Stomach smooth muscle (tissue), 2 donors: ENCODE data around the gene RHOC.
A peak's percentile ranks its signal among the peaks of the same experiment; 100 is the strongest.

ENCODE experiments used
- H3K27ac ChIP-seq: one replicate; pipeline ENCODE4 v1.7.0; 2013; ENCODE audit warnings: mild to moderate bottlenecking, low read length, inconsistent platforms
- H3K27me3 ChIP-seq, 2 donors: one replicate each; pipeline ENCODE4 v1.7.0; 2013; ENCODE audit warnings: low read length in 2 of 2; ENCODE audit not compliant: insufficient read depth in 2 of 2, control insufficient read depth in 1 of 2
- H3K36me3 ChIP-seq, 2 donors: one replicate each; pipeline ENCODE4 v1.7.0; 2013; ENCODE audit warnings: low read length in 2 of 2; ENCODE audit not compliant: control insufficient read depth in 2 of 2, insufficient read depth in 2 of 2
- H3K4me1 ChIP-seq: one replicate; pipeline ENCODE4 v1.7.0; 2013; ENCODE audit warnings: low read length; ENCODE audit not compliant: control insufficient read depth, insufficient read depth
- H3K4me3 ChIP-seq, 2 donors: one replicate each; pipeline ENCODE4 v1.7.0; 2013; ENCODE audit warnings: low read length in 2 of 2
- H3K9ac ChIP-seq, 2 donors: one replicate each; pipeline ENCODE4 v1.7.0; 2013; ENCODE audit warnings: low read length in 2 of 2, mild to moderate bottlenecking in 1 of 2
- H3K9me3 ChIP-seq, 2 donors: one replicate each; pipeline ENCODE4 v1.7.0; 2013; ENCODE audit warnings: low read length in 2 of 2; ENCODE audit not compliant: control insufficient read depth in 2 of 2
- donor health status: healthy.
- donor health status: Pancreatic carcinoma.

The RHOC gene

GRCh38 chr1:112710586-112710985 lies 3.7 kb upstream of the RHOC start:
- Histone ChIP-seq H3K4me1 (peaks cover 27% of the 10 kb centered on the region), H3K27ac (no peak overlapping the region), H3K36me3 (no peaks in the 10 kb centered on the region), H3K9me3 (no peaks in the 10 kb centered on the region), H3K27me3 (no peaks in the 10 kb centered on the region), H3K9ac (no peak overlapping the region), H3K4me3 (no peak overlapping the region)

DNA sequence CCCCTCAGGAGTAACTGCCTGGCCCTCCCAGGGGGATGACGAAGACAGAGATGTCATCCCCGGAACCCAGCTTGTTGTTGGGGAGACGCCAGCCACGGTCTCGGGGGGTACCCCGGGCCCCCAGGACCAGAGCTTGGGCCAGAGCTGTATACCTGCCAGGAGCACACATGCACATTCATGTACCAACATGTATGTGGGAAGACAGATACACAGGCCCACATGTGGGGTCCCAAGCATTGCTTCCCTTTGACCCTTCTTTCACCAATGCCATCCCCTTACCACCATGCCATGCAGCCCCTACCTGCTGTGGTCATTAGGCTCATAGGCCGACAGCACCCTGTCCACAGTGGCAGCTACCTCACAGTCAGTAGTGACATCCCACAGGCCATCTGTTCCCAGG lies 3.2 kb upstream of the RHOC start:
- no peak overlapping the region for H3K4me3 ChIP-seq
- H3K27ac ChIP-seq: no peak overlapping the region

GRCh38 chr1:112708489-112708888 lies 1.6 kb upstream of the RHOC start:
- Histone ChIP-seq H3K9me3 (no peaks in the 10 kb centered on the region), H3K27ac (no peak overlapping the region), H3K4me1 (peaks cover 33% of the 10 kb centered on the region)

More for the DNA sequence above, 3.2 kb upstream of the RHOC start:
- Histone ChIP-seq H3K9me3 (no peaks in the 10 kb centered on the region), H3K27me3 (no peaks in the 10 kb centered on the region), H3K9ac (no peak overlapping the region), H3K4me1 (peaks cover 28% of the 10 kb centered on the region), H3K36me3 (no peaks in the 10 kb centered on the region)

GRCh38 chr1:112708002-112708448 lies 1.1 kb upstream of the RHOC start:
- Histone ChIP-seq H3K9me3 (no peaks in the 10 kb centered on the region), H3K36me3 (peaks cover 0 to 3% of the 10 kb centered on the region in 2 donors), H3K27me3 (no peaks in the 10 kb centered on the region), H3K27ac (peak overlapping the region; percentile 82), H3K9ac (peak overlapping the region in 1 of 2 donors; percentile 73), H3K4me3 (no peak overlapping the region), H3K4me1 (peaks cover 36% of the 10 kb centered on the region)

More at GRCh38 chr1:112708489-112708888, 1.6 kb upstream of the RHOC start:
- Histone ChIP-seq H3K36me3 (no peaks in the 10 kb centered on the region), H3K27me3 (no peaks in the 10 kb centered on the region), H3K4me3 (no peak overlapping the region), H3K9ac (no peak overlapping the region)

DNA sequence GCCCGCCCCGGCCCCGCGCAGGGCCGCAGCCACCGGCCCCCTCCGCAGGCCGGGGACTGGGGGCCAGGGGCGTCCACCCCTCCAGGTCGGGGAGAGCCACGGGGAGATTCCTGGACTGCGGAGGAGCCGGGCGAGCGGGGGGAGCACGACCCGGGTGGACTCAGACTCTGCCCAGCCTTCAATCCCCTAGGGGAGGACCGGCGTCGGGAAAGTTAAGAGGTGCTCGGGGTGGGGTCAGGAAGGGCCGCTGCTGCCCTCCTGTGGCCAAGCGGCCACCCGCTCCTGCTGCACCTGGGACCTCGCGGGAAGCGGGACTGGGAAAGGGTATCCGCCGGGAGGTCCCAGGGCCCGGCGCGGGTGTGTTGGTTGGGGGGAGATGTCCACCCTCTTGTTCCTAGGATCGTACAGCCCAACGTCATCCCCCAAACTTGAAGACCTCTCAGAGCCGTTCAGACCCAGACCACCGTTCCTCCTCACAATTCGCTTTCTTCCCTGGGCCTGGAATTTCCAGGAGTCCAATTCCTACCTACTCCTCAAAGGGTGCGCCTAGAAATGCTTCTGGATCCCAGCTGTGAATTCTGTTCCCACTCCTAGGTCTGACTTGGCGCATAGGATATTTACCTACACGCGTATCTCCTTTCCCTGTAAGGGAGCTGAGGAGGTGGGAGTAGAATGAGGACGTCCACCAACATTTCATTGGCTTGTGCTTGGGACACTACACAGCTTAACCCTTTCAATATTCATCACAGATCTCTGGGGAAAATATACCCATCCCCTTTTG lies 484 bp upstream of the RHOC start:
- Histone ChIP-seq H3K9ac (peak overlapping the region; percentile 68 to 73), H3K9me3 (no peaks in the 10 kb centered on the region), H3K36me3 (peaks cover 5 to 9% of the 10 kb centered on the region in 2 donors)

DNA sequence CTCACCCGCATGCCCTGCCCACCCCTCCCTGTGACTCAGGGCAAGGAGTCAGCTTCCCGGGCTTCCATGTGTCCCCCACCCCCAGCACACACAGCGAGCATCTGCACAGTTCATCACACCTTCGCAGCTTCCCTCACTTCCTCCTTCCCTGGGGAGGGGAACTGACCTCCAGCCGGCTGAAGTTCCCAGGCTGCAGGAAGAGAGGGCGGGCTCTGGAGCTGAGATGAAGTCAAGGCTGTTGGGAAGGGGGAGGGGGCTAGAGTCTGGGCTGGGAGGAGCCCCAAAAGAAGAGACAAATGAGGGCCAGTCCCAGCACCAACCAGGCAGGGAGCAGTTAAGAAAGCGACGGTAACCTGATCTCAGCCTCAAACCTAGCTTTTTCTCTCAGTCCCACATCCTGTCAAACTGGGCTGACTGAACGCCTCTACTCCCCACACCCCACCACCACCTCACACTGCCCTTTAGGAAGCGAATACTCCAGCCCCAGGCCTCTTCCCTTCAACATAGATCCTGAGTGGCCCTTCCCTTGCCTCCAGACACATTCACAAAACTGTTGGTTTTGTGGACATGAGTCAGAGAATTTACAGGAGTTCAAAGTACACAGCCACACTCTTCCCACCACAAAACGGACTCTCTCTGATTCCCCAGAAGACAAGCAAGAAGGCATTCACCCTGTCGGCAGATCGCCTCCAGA lies 1.8 kb downstream of the RHOC start:
- Histone ChIP-seq H3K9ac (peak overlapping the region; percentile 68 to 79), H3K36me3 (peaks cover 8 to 16% of the 10 kb centered on the region in 2 donors), H3K9me3 (no peaks in the 10 kb centered on the region), H3K4me3 (peak overlapping the region; percentile 85 to 86), H3K27ac (peak overlapping the region; percentile 82), H3K27me3 (no peaks in the 10 kb centered on the region), H3K4me1 (peaks cover 61% of the 10 kb centered on the region)

More for the DNA sequence above, 484 bp upstream of the RHOC start:
- H3K4me3 ChIP-seq: peak overlapping the region; percentile 5 to 86
- peaks cover 41% of the 10 kb centered on the region for H3K4me1 ChIP-seq
- peak overlapping the region; percentile 82 for H3K27ac ChIP-seq
- no peaks in the 10 kb centered on the region for H3K27me3 ChIP-seq

GRCh38 chr1:112704391-112704933 lies 2.5 kb downstream of the RHOC start:
- Histone ChIP-seq H3K9ac (peak overlapping the region; percentile 68 to 79), H3K9me3 (no peaks in the 10 kb centered on the region), H3K27ac (peak overlapping the region; percentile 82), H3K36me3 (peaks cover 12 to 22% of the 10 kb centered on the region in 2 donors), H3K4me3 (peak overlapping the region; percentile 85 to 86), H3K27me3 (no peaks in the 10 kb centered on the region), H3K4me1 (peaks cover 68% of the 10 kb centered on the region)

DNA sequence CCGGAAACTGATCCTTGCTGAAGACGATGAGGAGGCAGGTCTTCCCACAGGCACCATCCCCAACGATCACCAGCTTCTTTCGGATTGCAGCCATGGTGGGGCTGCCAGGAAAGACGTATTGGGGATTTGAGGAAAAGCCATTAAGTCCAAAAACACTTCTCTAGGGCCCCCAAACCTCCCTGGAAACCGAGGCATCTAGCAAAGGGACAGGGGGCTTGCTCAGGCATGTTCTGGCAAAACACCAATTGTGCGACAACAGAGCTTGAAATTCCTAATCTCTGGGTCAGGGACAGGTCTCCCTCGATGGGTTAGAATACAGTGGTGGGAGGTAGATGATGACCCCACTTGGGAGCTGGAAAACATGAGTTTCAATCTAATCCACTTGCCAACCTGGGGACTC lies 3.2 kb downstream of the RHOC start:
- peak overlapping the region; percentile 82 for H3K27ac ChIP-seq
- H3K9ac ChIP-seq: no peak overlapping the region
- H3K9me3 ChIP-seq: no peaks in the 10 kb centered on the region
- H3K36me3 ChIP-seq: peaks cover 14 to 22% of the 10 kb centered on the region in 2 donors
- H3K4me3 ChIP-seq: no peak overlapping the region
- peaks cover 74% of the 10 kb centered on the region for H3K4me1 ChIP-seq
- no peaks in the 10 kb centered on the region for H3K27me3 ChIP-seq

- H3K27ac ChIP-seq: peak overlapping the region; percentile 53
- H3K4me1 ChIP-seq: peaks cover 78% of the 10 kb centered on the region
- H3K9me3 ChIP-seq: no peaks in the 10 kb centered on the region
- H3K9ac ChIP-seq: peak overlapping the region; percentile 17 to 36
- H3K4me3 ChIP-seq: no peak overlapping the region
- peaks cover 22 to 31% of the 10 kb centered on the region in 2 donors for H3K36me3 ChIP-seq
- H3K27me3 ChIP-seq: no peaks in the 10 kb centered on the region
These were observed 4.3 kb downstream of the RHOC start for GRCh38 chr1:112702420-112703261.

- Histone ChIP-seq H3K9ac (peak overlapping the region in 1 of 2 donors; percentile 17), H3K36me3 (peaks cover 22 to 31% of the 10 kb centered on the region in 2 donors), H3K4me3 (no peak overlapping the region), H3K27me3 (no peaks in the 10 kb centered on the region), H3K4me1 (peaks cover 75% of the 10 kb centered on the region), H3K9me3 (no peaks in the 10 kb centered on the region), H3K27ac (peak overlapping the region; percentile 86)
These were observed 4.9 kb downstream of the RHOC start for GRCh38 chr1:112702067-112702395.
